ENCODE results near the gene MEIKIN. TPM values are rescaled to one million over a fixed set of nuclear protein-coding genes. Genes with fewer than 3 reads are reported as not detected.
"Not testable (repeated sequence)": the region's sequence is repeated elsewhere in the genome, so short reads cannot be mapped to it uniquely, and the experiment has no call there.

MEIKIN gene
- total RNA-seq, 1 donor = not detected

- no peak for DNase-seq (ENCODE audit: low read depth in 2 of 3, low spot score in 2 of 3)
These were observed 29.0 kb downstream of the MEIKIN start for GRCh38 chr5:131916481-131916880.

GRCh38 chr5:131914472-131914871 is 31.0 kb downstream of the MEIKIN start:
- DNase-seq (ENCODE audit: low read depth in 2 of 3, low spot score in 2 of 3) = no peak

- no peak for DNase-seq (ENCODE audit: low read depth in 2 of 3, low spot score in 2 of 3)
These were observed 31.9 kb downstream of the MEIKIN start for GRCh38 chr5:131913603-131914002.

- no peak for DNase-seq (ENCODE audit: low read depth in 2 of 3, low spot score in 2 of 3)
These were observed 38.8 kb downstream of the MEIKIN start for GRCh38 chr5:131906668-131907067.

GRCh38 chr5:131902266-131902665 is 43.2 kb downstream of the MEIKIN start:
- DNase-seq (ENCODE audit: low read depth in 2 of 3, low spot score in 2 of 3) = peak in 1 of 3 donors; percentile 35

GRCh38 chr5:131899686-131900085 is 45.8 kb downstream of the MEIKIN start:
- no peak for DNase-seq (ENCODE audit: low read depth in 2 of 3, low spot score in 2 of 3)

GRCh38 chr5:131883984-131884383 is 61.5 kb downstream of the MEIKIN start:
- no peak for DNase-seq (ENCODE audit: low read depth in 2 of 3, low spot score in 2 of 3)

- no peak for DNase-seq (ENCODE audit: low read depth in 2 of 3, low spot score in 2 of 3)
These were observed 65.8 kb downstream of the MEIKIN start for GRCh38 chr5:131879705-131880104.

GRCh38 chr5:131877873-131878272 is 67.6 kb downstream of the MEIKIN start:
- no peak for DNase-seq (ENCODE audit: low read depth in 2 of 3, low spot score in 2 of 3)

GRCh38 chr5:131871251-131871650 is 74.2 kb downstream of the MEIKIN start:
- DNase-seq (ENCODE audit: low read depth in 2 of 3, low spot score in 2 of 3) = not testable (repeated sequence)

- no peak for DNase-seq (ENCODE audit: low read depth in 2 of 3, low spot score in 2 of 3)
These were observed 77.9 kb downstream of the MEIKIN start for GRCh38 chr5:131867524-131867923.

- no peak for DNase-seq (ENCODE audit: low read depth in 2 of 3, low spot score in 2 of 3)
These were observed 81.8 kb downstream of the MEIKIN start for GRCh38 chr5:131863700-131864099.

GRCh38 chr5:131857388-131857787 is 88.1 kb downstream of the MEIKIN start:
- no peak for DNase-seq (ENCODE audit: low read depth in 2 of 3, low spot score in 2 of 3)

- no peak for DNase-seq (ENCODE audit: low read depth in 2 of 3, low spot score in 2 of 3)
These were observed 90.0 kb downstream of the MEIKIN start for GRCh38 chr5:131855452-131855851.

GRCh38 chr5:131854134-131854533 is 91.3 kb downstream of the MEIKIN start:
- no peak for DNase-seq (ENCODE audit: low read depth in 2 of 3, low spot score in 2 of 3)

- no peak for DNase-seq (ENCODE audit: low read depth in 2 of 3, low spot score in 2 of 3)
These were observed 96.8 kb downstream of the MEIKIN start for GRCh38 chr5:131848662-131849061.

- DNase-seq (ENCODE audit: low read depth in 2 of 3, low spot score in 2 of 3) = no peak
These were observed 98.9 kb downstream of the MEIKIN start for GRCh38 chr5:131846536-131846935.

GRCh38 chr5:131845828-131846227 is 99.6 kb downstream of the MEIKIN start:
- no peak for DNase-seq (ENCODE audit: low read depth in 2 of 3, low spot score in 2 of 3)

- DNase-seq (ENCODE audit: low read depth in 2 of 3, low spot score in 2 of 3) = not testable (repeated sequence)
These were observed 102.5 kb downstream of the MEIKIN start for GRCh38 chr5:131842971-131843370.

- DNase-seq (ENCODE audit: low read depth in 2 of 3, low spot score in 2 of 3) = not testable (repeated sequence)
These were observed 112.8 kb downstream of the MEIKIN start for GRCh38 chr5:131832702-131833101.

- no peak for DNase-seq (ENCODE audit: low read depth in 2 of 3, low spot score in 2 of 3)
These were observed 120.0 kb downstream of the MEIKIN start for GRCh38 chr5:131825404-131826013.

- DNase-seq (ENCODE audit: low read depth in 2 of 3, low spot score in 2 of 3) = no peak
These were observed 120.8 kb downstream of the MEIKIN start for GRCh38 chr5:131824631-131825030.

- no peak for DNase-seq (ENCODE audit: low read depth in 2 of 3, low spot score in 2 of 3)
These were observed 124.2 kb downstream of the MEIKIN start for GRCh38 chr5:131821221-131821620.
